K562 (cell line): ENCODE data around the gene ANK3.

Experiments used
- CTCF ChIP-seq, 3 experiments: IDR thresholded peaks in 2 of 3; conservative IDR thresholded peaks in 1 of 3; 2 replicates each; pipeline ENCODE4 v1.5.1; 2011 to 2012; ENCODE audit warnings: low read length in 3 of 3, mild to moderate bottlenecking in 3 of 3, control low read depth in 2 of 3, improper control_type of control experiment in 1 of 3, inconsistent platforms in 1 of 3, low read depth in 1 of 3, mixed read lengths in 1 of 3, moderate library complexity in 1 of 3; ENCODE audit not compliant: insufficient read depth in 2 of 3
- EP300 ChIP-seq: IDR thresholded peaks from 2 replicates; pipeline ENCODE4 v1.6.1; 2012; ENCODE audit warnings: low read length, improper control_type of control experiment
- EZH2 ChIP-seq: IDR thresholded peaks from 2 replicates; pipeline ENCODE4 v1.6.1; 2012; ENCODE audit warnings: low read depth, mild to moderate bottlenecking, inconsistent platforms, low read length, borderline replicate concordance
- HMGN3 ChIP-seq: IDR thresholded peaks from 2 replicates; pipeline ENCODE4 v1.6.1; 2011; ENCODE audit warnings: borderline replicate concordance, low read depth, mild to moderate bottlenecking, mixed read lengths, low read length; ENCODE audit not compliant: insufficient read length; ENCODE audit errors: extremely low read depth
- MAFK ChIP-seq: IDR thresholded peaks from 2 replicates; pipeline ENCODE4 v1.6.1; 2011; ENCODE audit warnings: low read length, improper control_type of control experiment
- MYC ChIP-seq, 2 experiments: fragments of 250-450 bp in 1 of 2; sonication (Bioruptor Pico) in 1 of 2; IDR thresholded peaks; 2 replicates each; pipeline versions ENCODE4 v1.5.1 to v1.6.1; 2012 to 2021; ENCODE audit warnings: low read depth in 2 of 2, borderline replicate concordance in 1 of 2, improper control_type of control experiment in 1 of 2, low read length in 1 of 2, mild to moderate bottlenecking in 1 of 2, moderate library complexity in 1 of 2
- NFE2L1 ChIP-seq: fragments of 450-650 bp; IDR thresholded peaks from 2 replicates; pipeline ENCODE4 v1.6.1; 2016; ENCODE audit warnings: missing genetic modification characterization, low read depth, mild to moderate bottlenecking, missing compliant biosample characterization, moderate library complexity, borderline replicate concordance
- NR2C2 ChIP-seq, 2 experiments: fragments of 200-800 bp in 1 of 2; sonication (Bioruptor generic) in 1 of 2; sonication (generic) in 1 of 2; formaldehyde crosslinking in 1 of 2; IDR thresholded peaks; 2 replicates each; pipeline versions ENCODE4 v1.6.1 to v1.8.0; 2016 to 2022; ENCODE audit warnings: mild to moderate bottlenecking in 1 of 2, missing compliant biosample characterization in 1 of 2, missing genetic modification characterization in 1 of 2, missing genetic modification reagents in 1 of 2
- POLR2A ChIP-seq: fragments of 450-650 bp; conservative IDR thresholded peaks from 2 replicates; pipeline ENCODE4 v1.6.1; 2016
- POU5F1 ChIP-seq: fragments of 150-350 bp; IDR thresholded peaks from 2 replicates; pipeline ENCODE4 v1.6.1; 2014; ENCODE audit warnings: borderline replicate concordance, low read length, low read depth, mild to moderate bottlenecking; ENCODE audit not compliant: partially characterized antibody
- PTBP1 ChIP-seq: fragments of 200-400 bp; formaldehyde crosslinking; IDR thresholded peaks from 2 replicates; pipeline ENCODE4 v1.6.1; 2017; ENCODE audit warnings: low read depth, low read length
- RUNX1 ChIP-seq: sonication (generic); IDR thresholded peaks from 2 replicates; pipeline ENCODE4 v1.6.1; 2016; ENCODE audit warnings: antibody characterized with exemption, low read depth
- SMAD4 ChIP-seq: fragments of 250-450 bp; sonication (Bioruptor Pico); conservative IDR thresholded peaks from 2 replicates; pipeline ENCODE4 v1.8.0; 2021; ENCODE audit warnings: inconsistent platforms, mild to moderate bottlenecking, moderate library complexity
- TAF1 ChIP-seq: IDR thresholded peaks from 2 replicates; pipeline ENCODE4 v1.6.1; 2011; ENCODE audit warnings: mild to moderate bottlenecking, low read length, moderate library complexity; ENCODE audit not compliant: insufficient read depth, control insufficient read depth, severe bottlenecking; ENCODE audit errors: extremely low read depth

GRCh38 chr10:60400366-60400765 lies 10.7 kb upstream of the ANK3 start:
- no peak for TF ChIP-seq POLR2A
- no peak for TF ChIP-seq POU5F1
- no peak for TF ChIP-seq CTCF (IDR thresholded peaks at IDR 0.05 in 2 of 3, conservative IDR thresholded peaks at IDR 0.05 in 1 of 3; ENCODE audit: insufficient read depth in 2 of 3, low read depth in 1 of 3, low read length in 3 of 3)
- TF ChIP-seq EZH2: no peak
- no peak for TF ChIP-seq TAF1
- no peak for TF ChIP-seq RUNX1
- TF ChIP-seq EP300: no peak
- no peak for TF ChIP-seq HMGN3
- TF ChIP-seq NFE2L1: no peak
- TF ChIP-seq MYC (IDR thresholded peaks at IDR 0.05; ENCODE audit: low read depth, low read length): no peak
- TF ChIP-seq MYC (CRISPR knock-in tag; IDR thresholded peaks at IDR 0.05; ENCODE audit: borderline replicate concordance, low read depth): no peak
- no peak for TF ChIP-seq MAFK
- TF ChIP-seq PTBP1: no peak
- TF ChIP-seq NR2C2 (CRISPR knock-in tag; IDR thresholded peaks at IDR 0.05): no peak
- no peak for TF ChIP-seq NR2C2 (tag; IDR thresholded peaks at IDR 0.05)
- no peak for TF ChIP-seq SMAD4 (CRISPR knock-in tag)
